PC-3 (cell line): ENCODE measurements around the gene PPIE. TPM values are rescaled to one million over a fixed set of nuclear protein-coding genes. Genes with fewer than 3 reads are reported as not detected.
A peak's percentile ranks its signal among the peaks of the same experiment; 100 is the strongest.

Experiments used
- ATAC-seq: fragments of 200-7000 bp; cut with Tn5 transposase; 2 replicates; pipeline ENCODE4 v1.9.1; 2020; ENCODE audit warnings: mild to moderate bottlenecking, moderate library complexity
- BruUV-seq: library from RNA; stranded (reverse); fragments of 400-500 nt; replicated peaks from 2 replicates; lab custom pipeline; 2021; lab: Mats Ljungman, UMichigan
- CTCF ChIA-PET: fragments of 300-600 bp; sonication (Branson Sonifier 250); formaldehyde crosslinking; loops from one replicate; lab custom pipeline; 2022; ENCODE audit warnings: antibody characterized with exemption; lab: Charles Lee
- POLR2A ChIA-PET: fragments of 300-600 bp; sonication (Branson Sonifier 250); formaldehyde crosslinking; loops from one replicate; lab custom pipeline; 2022; ENCODE audit warnings: antibody characterized with exemption; ENCODE audit not compliant: unreplicated experiment; lab: Charles Lee
- DNase-seq: peaks from one replicate; pipeline ENCODE4 v3.0.0-alpha.2; 2015
- H2AFZ ChIP-seq: fragments of 300-600 bp; sonication (generic); 2 replicates; pipeline ENCODE4 v1.6.0; 2016; ENCODE audit warnings: antibody characterized with exemption, low read length
- H3F3A ChIP-seq: fragments of 300-600 bp; sonication (generic); one replicate; pipeline ENCODE4 v1.6.0; 2017; ENCODE audit warnings: antibody characterized with exemption, low read length, control low read depth, mild to moderate bottlenecking; ENCODE audit not compliant: unreplicated experiment
- H3K27ac ChIP-seq: fragments of 300-600 bp; sonication (generic); 2 replicates; pipeline ENCODE4 v1.5.1; 2016; ENCODE audit warnings: mild to moderate bottlenecking, low read length
- H3K27me3 ChIP-seq: fragments of 300-600 bp; sonication (generic); 2 replicates; pipeline ENCODE4 v1.6.1; 2016; ENCODE audit warnings: low read length, mixed read lengths
- H3K36me3 ChIP-seq: fragments of 300-600 bp; sonication (generic); 2 replicates; pipeline ENCODE4 v1.6.1; 2016; ENCODE audit warnings: low read depth, mixed run types, low read length, mixed read lengths
- H3K4me1 ChIP-seq: fragments of 300-600 bp; sonication (generic); 2 replicates; pipeline ENCODE4 v1.5.1; 2016; ENCODE audit warnings: low read length; ENCODE audit not compliant: insufficient read depth
- H3K4me2 ChIP-seq: fragments of 300-600 bp; sonication (generic); 2 replicates; pipeline ENCODE4 v1.6.0; 2016; ENCODE audit warnings: low read length
- H3K4me3 ChIP-seq: fragments of 300-600 bp; sonication (generic); 2 replicates; pipeline ENCODE4 v1.5.1; 2016; ENCODE audit warnings: mild to moderate bottlenecking, low read length, mixed read lengths
- H3K79me2 ChIP-seq: fragments of 300-600 bp; sonication (generic); 2 replicates; pipeline ENCODE4 v1.6.1; 2017; ENCODE audit warnings: low read length, mixed read lengths
- H3K9ac ChIP-seq: fragments of 300-600 bp; sonication (generic); 2 replicates; pipeline ENCODE4 v1.6.0; 2016; ENCODE audit warnings: mild to moderate bottlenecking, low read length
- H3K9me2 ChIP-seq: fragments of 300-600 bp; sonication (generic); replicated peaks from 2 replicates; pipeline ENCODE4 v1.6.1; 2016; ENCODE audit warnings: mixed run types, low read length, mixed read lengths
- H3K9me3 ChIP-seq: fragments of 300-600 bp; sonication (generic); 2 replicates; pipeline ENCODE4 v1.6.1; 2016; ENCODE audit warnings: low read length, mixed read lengths
- H4K20me1 ChIP-seq: fragments of 300-600 bp; sonication (generic); 2 replicates; pipeline ENCODE4 v1.6.1; 2016; ENCODE audit warnings: low read length, mixed read lengths
- CTCF ChIP-seq: fragments of 300-600 bp; sonication (generic); conservative IDR thresholded peaks from 2 replicates; pipeline ENCODE4 v1.5.1; 2017; ENCODE audit warnings: antibody characterized with exemption, low read depth, mild to moderate bottlenecking, low read length
- EZH2 ChIP-seq: fragments of 300-600 bp; sonication (generic); IDR thresholded peaks from one replicate; pipeline ENCODE4 v1.6.1; 2017; ENCODE audit warnings: antibody characterized with exemption, mild to moderate bottlenecking, low read length; ENCODE audit not compliant: unreplicated experiment
- EZH2phosphoT487 ChIP-seq: fragments of 300-600 bp; sonication (generic); IDR thresholded peaks from 2 replicates; pipeline ENCODE4 v1.6.1; 2018; ENCODE audit warnings: mild to moderate bottlenecking, antibody characterized with exemption, low read length, borderline replicate concordance
- intact Hi-C: fragments of 100-400 bp; cut with micrococcal nuclease; formaldehyde crosslinking; loops from 2 replicates; pipeline ENCODE4 v1.9.0; 2023
- total RNA-seq: library from RNA; depleted of rRNA; stranded (reverse); fragments of >200 nt; gene quantifications from 2 replicates; pipeline ENCODE4 v1.2.3, GENCODE V29; 2014

The PPIE gene
- total RNA-seq, 1 experiment from 2014 or later: 53.6 TPM

DNA sequence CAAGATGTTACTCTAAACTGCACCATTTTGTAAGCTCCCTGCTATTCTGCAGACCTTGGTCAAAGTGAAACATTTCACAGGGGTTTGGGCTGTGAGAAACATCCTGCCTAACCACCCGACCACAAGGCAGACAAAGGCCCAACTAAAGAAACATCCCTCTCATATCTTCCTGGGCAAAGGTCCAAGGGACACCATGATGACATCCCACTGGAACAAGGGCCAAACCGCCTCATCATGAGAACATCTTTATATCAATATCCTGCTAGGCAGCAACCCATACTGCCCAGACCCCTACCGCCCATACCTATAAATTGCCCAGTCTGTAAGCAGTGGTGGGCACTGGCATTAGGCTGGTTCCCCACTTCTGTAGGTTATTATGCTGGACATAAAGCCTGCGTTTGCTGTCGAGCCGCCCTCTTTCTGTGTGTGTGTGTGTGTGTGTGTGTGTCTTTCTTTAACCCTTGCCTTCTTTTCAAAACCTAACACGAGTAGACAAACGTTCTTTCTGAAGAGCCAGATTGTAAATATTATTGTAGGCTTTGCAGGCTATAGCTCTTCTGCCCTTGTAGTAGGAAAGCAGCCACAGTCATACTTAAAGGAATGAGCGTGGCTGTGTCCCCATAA, 1.0 kb upstream of the PPIE start:
- Histone ChIP-seq H3K4me3 (no peak overlapping the region), H3K9ac (no peak overlapping the region), H3K4me1 (peaks cover 11% of the 10 kb centered on the region), H3K36me3 (peaks cover 13% of the 10 kb centered on the region), H3K27ac (no peak overlapping the region), H2AFZ (no peak overlapping the region), H3K79me2 (peaks cover 31% of the 10 kb centered on the region), H3F3A (no peaks in the 10 kb centered on the region), H3K9me2 (no peaks in the 10 kb centered on the region), H3K27me3 (no peaks in the 10 kb centered on the region), H4K20me1 (no peaks in the 10 kb centered on the region), H3K4me2 (no peak overlapping the region), H3K9me3 (no peaks in the 10 kb centered on the region)
- ATAC-seq (no peak), DNase-seq (peak; percentile 8)
- TF ChIP-seq EZH2phosphoT487: no peak
- no peak for TF ChIP-seq CTCF
- TF ChIP-seq EZH2: no peak
- intact Hi-C loops: loop anchor here (10.0 kb wide), 1 partner anchor 57 kb away; no protein-coding TSS in a partner anchor
- CTCF ChIA-PET: no interaction called here
- no TSS peak for BruUV-seq
- POLR2A ChIA-PET: no interaction called here

DNA sequence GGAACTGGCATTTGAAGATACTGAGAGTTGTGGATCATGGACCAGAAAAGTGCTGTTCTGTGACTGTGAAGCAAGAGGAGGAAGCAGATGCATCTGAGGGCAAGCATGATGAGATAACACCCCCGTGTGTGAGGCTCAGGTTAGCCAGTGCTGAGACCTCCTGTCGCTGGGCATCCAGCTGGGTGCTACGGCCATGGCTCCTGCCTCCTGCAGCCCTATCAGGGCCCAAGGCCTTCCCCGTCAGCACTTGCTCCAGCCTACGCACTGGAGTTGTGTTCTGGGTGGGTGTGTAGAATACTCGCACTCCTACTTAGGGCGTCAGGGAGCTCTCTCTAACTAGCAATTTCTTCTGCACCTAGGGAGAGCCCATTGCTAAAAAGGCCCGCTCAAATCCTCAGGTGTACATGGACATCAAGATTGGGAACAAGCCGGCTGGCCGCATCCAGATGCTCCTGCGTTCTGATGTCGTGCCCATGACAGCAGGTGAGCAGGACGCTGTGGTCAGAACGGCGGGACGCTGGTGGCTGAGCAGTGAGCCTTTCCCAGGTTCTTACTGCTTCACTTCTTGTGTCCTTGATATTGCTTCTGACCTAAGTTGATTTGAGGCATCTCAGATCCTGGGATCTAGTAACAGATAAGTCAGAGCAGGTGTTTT, 6.5 kb downstream of the PPIE start:
- Histone ChIP-seq H3K4me2 (no peak overlapping the region), H3K27ac (no peak overlapping the region), H3K4me1 (peaks cover 3% of the 10 kb centered on the region), H4K20me1 (no peaks in the 10 kb centered on the region), H2AFZ (no peak overlapping the region), H3K4me3 (no peak overlapping the region), H3K79me2 (peaks cover 16% of the 10 kb centered on the region), H3K9ac (no peak overlapping the region), H3K36me3 (peaks cover 70% of the 10 kb centered on the region), H3K9me2 (no peaks in the 10 kb centered on the region), H3K9me3 (no peaks in the 10 kb centered on the region), H3K27me3 (no peaks in the 10 kb centered on the region), H3F3A (no peaks in the 10 kb centered on the region)
- TF ChIP-seq CTCF (no peak), EZH2 (no peak), EZH2phosphoT487 (no peak)
- intact Hi-C loops: no loop called here
- ATAC-seq (no peak), DNase-seq (no peak)
- ChIA-PET POLR2A (interaction anchor here (0.6 kb wide), 1 partner anchor 166 kb away, joined by 4 read pairs; no protein-coding TSS in a partner anchor), CTCF (no interaction called here)
- BruUV-seq: no TSS peak

GRCh38 chr1:39751595-39751994, 12.9 kb downstream of the PPIE start:
- no peaks in the 10 kb centered on the region for H3K4me1 ChIP-seq
- no peaks in the 10 kb centered on the region for H3K9me2 ChIP-seq
- no peaks in the 10 kb centered on the region for H3K9me3 ChIP-seq
- intact Hi-C loops: no loop called here
- POLR2A ChIA-PET: no interaction called here
- no peak overlapping the region for H3K4me3 ChIP-seq
- no peaks in the 10 kb centered on the region for H4K20me1 ChIP-seq
- H3K4me2 ChIP-seq: no peak overlapping the region
- DNase-seq (no peak), ATAC-seq (no peak)
- H3K36me3 ChIP-seq: peaks cover 78% of the 10 kb centered on the region
- no peak for TF ChIP-seq CTCF
- TF ChIP-seq EZH2: no peak
- TF ChIP-seq EZH2phosphoT487: no peak
- H3K9ac ChIP-seq: no peak overlapping the region
- BruUV-seq: no TSS peak
- H3K27me3 ChIP-seq: no peaks in the 10 kb centered on the region
- no peaks in the 10 kb centered on the region for H3K79me2 ChIP-seq
- CTCF ChIA-PET: no interaction called here
- no peak overlapping the region for H2AFZ ChIP-seq
- no peak overlapping the region for H3K27ac ChIP-seq
- no peaks in the 10 kb centered on the region for H3F3A ChIP-seq
